Fibroblast of skin of left biceps (primary cell): ENCODE measurements around the gene CDKAL1.
"Not testable (repeated sequence)": the region's sequence is repeated elsewhere in the genome, so short reads cannot be mapped to it uniquely, and the experiment has no call there.

Source experiments
- DNase-seq, 2 experiments: peaks; one replicate each; pipeline ENCODE4 v3.0.0-alpha.2; 2013; ENCODE audit warnings: low read depth in 2 of 2

CDKAL1 gene

GRCh38 chr6:20534295-20535262, at the start of gene CDKAL1:
Gene CDKAL1 (plus strand): TSS chr6:20534457. CDS start chr6:20546351, 11,894 bp downstream.
- DNase-seq: peak; percentile 75 to 82

DNA sequence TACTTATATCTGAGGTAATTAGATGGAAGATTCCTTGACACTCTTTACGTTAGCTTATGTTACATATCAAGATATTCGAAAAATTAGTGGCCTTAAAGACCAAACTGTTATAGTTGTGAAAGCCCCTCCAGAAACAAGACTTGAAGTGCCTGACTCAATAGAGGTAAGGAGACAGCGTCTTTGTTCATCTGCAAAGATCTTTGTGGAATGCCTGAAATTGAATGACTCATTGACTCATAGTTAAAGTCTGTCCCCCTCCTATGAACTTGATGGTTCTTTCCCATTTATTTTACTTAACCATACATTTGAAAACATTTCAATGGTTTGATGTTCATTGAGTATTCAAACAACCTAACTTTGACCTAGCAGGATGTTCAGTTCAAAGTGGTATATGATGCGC, 47.6 kb upstream of the CDKAL1 start:
- DNase-seq: no peak

DNA sequence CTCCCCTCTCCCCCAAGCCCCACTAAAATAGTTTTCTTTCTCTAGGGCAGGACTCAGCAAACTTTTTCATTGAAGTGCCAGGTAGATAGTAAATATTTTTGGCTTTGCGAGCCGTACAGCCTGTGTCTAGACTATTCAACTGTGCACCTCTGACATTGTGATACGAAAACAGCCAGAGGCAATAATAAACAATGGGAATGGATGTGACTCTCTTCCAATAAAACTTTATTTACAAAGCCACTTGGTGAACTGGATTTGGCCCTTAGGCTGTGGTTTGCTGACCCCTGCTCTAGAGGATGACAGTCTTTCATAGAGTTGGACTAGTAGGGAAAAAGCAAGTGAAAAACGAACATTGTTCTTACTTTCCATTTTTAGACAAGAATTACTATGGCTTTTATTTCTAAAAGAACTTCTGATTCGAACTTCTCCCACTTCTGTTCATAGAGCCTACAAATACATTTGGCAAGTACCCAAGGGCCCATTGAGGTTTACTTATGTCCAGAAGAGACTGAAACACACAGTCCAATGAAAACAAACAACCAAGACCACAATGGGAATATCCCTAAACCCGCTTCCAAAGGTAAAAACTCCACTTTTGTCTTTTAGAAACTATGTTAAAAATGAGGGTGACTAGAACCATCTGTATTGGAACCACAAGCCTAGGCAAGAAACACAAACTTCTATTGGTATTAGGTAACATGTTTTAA, 46.4 kb upstream of the CDKAL1 start:
- DNase-seq: no peak

DNA sequence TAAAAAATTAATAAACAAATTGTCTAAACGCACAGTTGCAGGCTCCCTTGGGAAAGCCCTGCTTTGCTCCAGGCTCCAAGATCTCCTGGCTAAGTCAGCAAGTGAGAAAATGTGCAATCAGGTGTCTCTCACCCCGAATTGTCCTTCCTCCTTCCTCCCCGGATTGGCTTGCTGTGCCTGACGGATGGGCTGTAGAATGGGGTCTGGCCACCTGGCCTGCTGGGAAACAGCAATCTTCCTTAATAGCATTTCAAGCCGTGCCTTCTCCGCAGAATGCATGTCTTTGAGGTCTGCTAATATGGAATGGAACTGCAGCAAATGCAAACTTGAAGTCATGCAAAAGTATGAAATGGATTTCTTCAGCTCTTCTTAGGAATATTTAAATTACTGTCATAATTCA, 43.7 kb upstream of the CDKAL1 start:
- DNase-seq: no peak

- no peak for DNase-seq
Measured at GRCh38 chr6:20492099-20492498, 42.2 kb upstream of the CDKAL1 start.

- peak; percentile 42 to 44 for DNase-seq
Measured at GRCh38 chr6:20497216-20498040, 36.8 kb upstream of the CDKAL1 start.

- DNase-seq: no peak
Measured at GRCh38 chr6:20498041-20498385, 36.2 kb upstream of the CDKAL1 start.

- DNase-seq: no peak
Measured at GRCh38 chr6:20509212-20509611, 25.0 kb upstream of the CDKAL1 start.

DNA sequence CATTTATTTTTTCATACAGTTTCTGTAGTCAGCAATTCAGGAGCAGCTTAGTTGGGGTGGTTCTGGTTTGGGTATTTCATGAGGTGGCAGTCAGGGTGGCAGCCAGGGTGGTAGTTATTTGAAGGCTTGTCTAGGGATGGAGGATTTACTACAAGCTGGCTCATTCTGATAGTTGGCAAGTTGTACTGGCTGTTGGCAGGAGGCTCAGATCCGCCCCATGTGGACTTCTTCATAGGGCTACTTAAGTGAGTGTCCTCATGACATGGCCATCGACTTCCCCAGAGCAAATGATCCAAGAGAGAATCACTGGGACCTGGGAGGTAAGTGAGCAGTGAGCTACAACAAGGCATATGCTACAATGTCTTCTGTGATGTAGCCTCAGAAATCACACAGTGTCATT, 22.4 kb upstream of the CDKAL1 start:
- no peak for DNase-seq

GRCh38 chr6:20525208-20525607, 9.0 kb upstream of the CDKAL1 start:
- DNase-seq: not testable (repeated sequence)

- not testable (repeated sequence) for DNase-seq
Measured at GRCh38 chr6:20529086-20529448, 5.2 kb upstream of the CDKAL1 start.

GRCh38 chr6:20532881-20533280, 1.4 kb upstream of the CDKAL1 start:
- DNase-seq: no peak

GRCh38 chr6:20533746-20534294, 437 bp upstream of the CDKAL1 start:
- DNase-seq: no peak

GRCh38 chr6:20538131-20538662, 3.9 kb downstream of the CDKAL1 start:
- DNase-seq: no peak

DNA sequence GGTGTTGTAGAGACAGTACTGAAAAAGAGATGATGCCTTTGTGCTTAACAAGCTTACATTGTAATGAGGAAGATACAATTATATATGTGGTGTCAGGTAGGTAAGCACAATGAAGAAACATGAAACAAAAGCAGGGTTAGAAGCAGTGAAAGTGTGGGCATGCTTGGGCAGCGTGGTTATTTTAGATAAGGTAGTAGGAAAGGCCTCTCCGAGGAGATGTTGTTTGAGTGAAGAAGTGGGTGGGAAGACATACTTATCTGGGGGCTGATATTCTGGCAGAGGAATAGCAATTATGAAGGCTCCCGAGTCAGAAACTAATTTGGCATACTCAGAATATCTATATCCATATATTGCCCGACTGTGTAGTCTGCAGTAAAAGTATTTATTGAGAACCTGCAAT, 4.7 kb downstream of the CDKAL1 start:
- no peak for DNase-seq

DNA sequence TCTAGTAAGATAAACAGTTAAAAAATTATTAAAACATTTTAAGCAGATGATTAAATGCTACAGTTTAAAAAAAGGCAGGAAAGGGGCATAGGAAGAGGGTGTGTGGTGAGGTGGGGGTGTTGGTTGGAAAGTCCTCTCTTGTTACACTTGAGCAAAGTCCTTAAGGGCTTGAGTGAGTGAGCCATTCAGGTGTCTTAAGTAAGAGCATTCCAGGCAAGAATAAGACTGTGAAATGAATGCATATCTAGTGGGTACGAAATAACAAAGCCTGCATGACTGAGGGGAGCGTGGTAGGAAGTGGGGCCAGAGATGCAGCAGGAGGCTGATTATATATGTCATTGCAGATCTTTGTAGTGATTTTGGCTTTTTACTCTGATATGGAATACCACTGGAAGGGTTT, 5.1 kb downstream of the CDKAL1 start:
- no peak for DNase-seq

- DNase-seq: no peak
Measured at GRCh38 chr6:20540683-20541082, 6.4 kb downstream of the CDKAL1 start.

DNA sequence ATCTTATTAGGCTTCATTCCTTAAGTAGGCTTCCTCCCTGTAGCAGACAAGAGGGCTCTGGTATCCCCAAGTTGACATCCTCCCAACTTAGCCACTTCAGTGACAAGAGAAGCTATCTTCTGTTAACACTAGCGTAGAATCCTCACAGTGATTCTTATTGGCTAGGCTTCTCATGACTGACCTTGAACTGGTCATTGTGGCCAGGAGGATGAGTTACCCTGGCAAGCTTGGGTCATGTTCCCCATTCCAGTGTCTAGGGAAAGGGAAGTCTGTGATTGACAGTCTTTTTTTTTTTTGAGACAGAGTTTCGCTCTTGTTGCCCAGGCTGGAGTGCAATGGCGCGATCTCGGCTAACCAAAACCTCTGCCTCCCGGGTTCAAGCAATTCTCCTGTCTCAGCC, 7.1 kb downstream of the CDKAL1 start:
- no peak for DNase-seq

DNA sequence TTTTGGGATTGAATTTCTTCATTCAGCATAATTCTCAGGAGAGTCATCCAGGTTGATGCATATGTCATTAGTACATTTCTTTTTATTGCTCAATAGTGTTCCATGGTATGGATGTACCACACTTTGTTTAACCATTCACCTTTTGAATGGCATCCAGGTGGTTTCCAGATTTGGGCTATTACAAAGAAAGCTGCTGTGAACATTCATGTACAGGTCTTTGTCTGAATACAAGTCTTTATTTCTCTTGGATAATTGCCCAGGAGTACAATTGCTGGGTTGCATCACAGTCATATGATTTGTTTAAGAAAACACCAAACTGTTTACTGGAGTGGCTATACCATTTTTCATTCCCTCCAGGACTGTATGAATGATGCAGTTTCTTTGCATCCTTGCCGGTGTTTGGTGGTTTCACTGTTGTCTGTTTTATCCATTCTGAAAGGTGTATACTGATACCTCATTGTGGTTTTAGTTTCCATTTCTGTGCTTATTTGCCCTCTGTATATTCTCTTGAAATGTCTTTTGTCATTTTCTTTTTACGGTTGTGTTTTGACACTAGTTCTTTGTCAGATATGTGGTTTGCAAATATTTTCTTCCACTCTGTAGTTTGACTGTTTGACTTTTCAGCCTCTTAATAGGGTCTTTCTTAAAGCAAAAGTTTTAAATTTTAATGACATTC, 8.8 kb downstream of the CDKAL1 start:
- DNase-seq: no peak

DNA sequence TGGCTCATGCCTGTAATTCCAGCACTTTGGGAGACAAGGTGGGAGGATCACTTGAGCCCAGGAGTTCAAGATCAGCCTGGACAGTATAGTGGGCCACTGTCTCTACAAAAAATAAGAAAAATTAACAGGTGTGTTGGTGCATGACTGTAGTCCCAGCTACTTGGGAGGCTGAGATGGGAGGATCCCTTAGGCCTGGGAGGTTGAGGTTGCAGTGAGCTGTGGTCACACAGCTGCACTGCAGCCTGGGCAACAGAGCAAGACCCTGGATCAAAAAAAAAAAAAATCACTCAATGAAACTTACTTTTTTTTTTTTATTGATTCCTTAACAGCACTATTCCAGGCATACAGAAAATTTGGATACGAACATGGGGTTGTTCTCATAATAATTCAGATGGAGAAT, 14.0 kb downstream of the CDKAL1 start:
- DNase-seq: no peak

- DNase-seq: not testable (repeated sequence)
Measured at GRCh38 chr6:20549398-20549797, 15.1 kb downstream of the CDKAL1 start.
